Measurements from ENCODE around the gene LCP2.

Gene LCP2

GRCh38 chr5:170225326-170226128 is 72.0 kb downstream of the LCP2 start:
- in situ Hi-C loops (cut with MboI; ENCODE audit: low sequenced_read_pairs) = loop anchor here (25.0 kb wide), 1 partner anchor 387 kb away; no protein-coding TSS in a partner anchor

GRCh38 chr5:170223906-170224305 is 73.7 kb downstream of the LCP2 start:
- in situ Hi-C loops (cut with MboI; ENCODE audit: low sequenced_read_pairs) = no loop called here

GRCh38 chr5:170223360-170223759 is 74.2 kb downstream of the LCP2 start:
- in situ Hi-C loops (cut with MboI; ENCODE audit: low sequenced_read_pairs) = no loop called here

GRCh38 chr5:170221327-170221741 is 76.2 kb downstream of the LCP2 start:
- in situ Hi-C loops (cut with MboI; ENCODE audit: low sequenced_read_pairs) = no loop called here

GRCh38 chr5:170220191-170220590 is 77.4 kb downstream of the LCP2 start:
- in situ Hi-C loops (cut with MboI; ENCODE audit: low sequenced_read_pairs) = no loop called here

- in situ Hi-C loops (cut with MboI; ENCODE audit: low sequenced_read_pairs) = no loop called here
Measured at GRCh38 chr5:170219615-170220014, 78.0 kb downstream of the LCP2 start.

GRCh38 chr5:170218726-170219125 is 78.9 kb downstream of the LCP2 start:
- in situ Hi-C loops (cut with MboI; ENCODE audit: low sequenced_read_pairs) = no loop called here

- in situ Hi-C loops (cut with MboI; ENCODE audit: low sequenced_read_pairs) = no loop called here
Measured at GRCh38 chr5:170217831-170218230, 79.7 kb downstream of the LCP2 start.

GRCh38 chr5:170216257-170216864 is 81.2 kb downstream of the LCP2 start:
- in situ Hi-C loops (cut with MboI; ENCODE audit: low sequenced_read_pairs) = no loop called here

- in situ Hi-C loops (cut with MboI; ENCODE audit: low sequenced_read_pairs) = no loop called here
Measured at GRCh38 chr5:170211575-170212334, 85.8 kb downstream of the LCP2 start.

- in situ Hi-C loops (cut with MboI; ENCODE audit: low sequenced_read_pairs) = no loop called here
Measured at GRCh38 chr5:170206958-170207357, 90.6 kb downstream of the LCP2 start.

- in situ Hi-C loops (cut with MboI; ENCODE audit: low sequenced_read_pairs) = no loop called here
Measured at GRCh38 chr5:170206216-170206615, 91.4 kb downstream of the LCP2 start.

- in situ Hi-C loops (cut with MboI; ENCODE audit: low sequenced_read_pairs) = no loop called here
Measured at GRCh38 chr5:170204202-170204601, 93.4 kb downstream of the LCP2 start.

GRCh38 chr5:170202117-170202516 is 95.5 kb downstream of the LCP2 start:
- in situ Hi-C loops (cut with MboI; ENCODE audit: low sequenced_read_pairs) = no loop called here

- in situ Hi-C loops (cut with MboI; ENCODE audit: low sequenced_read_pairs) = no loop called here
Measured at GRCh38 chr5:170201311-170201710, 96.3 kb downstream of the LCP2 start.

GRCh38 chr5:170200876-170201275 is 96.7 kb downstream of the LCP2 start:
- in situ Hi-C loops (cut with MboI; ENCODE audit: low sequenced_read_pairs) = no loop called here
